HG03442 (cell line): ENCODE results near the gene MAPKBP1.

Experiments
- ATAC-seq: cut with Tn5 transposase; IDR thresholded peaks from one replicate; pipeline ENCODE4 v1.9.1; 2021; ENCODE audit warnings: mild to moderate bottlenecking, moderate library complexity; ENCODE audit not compliant: unreplicated experiment

MAPKBP1 gene

DNA sequence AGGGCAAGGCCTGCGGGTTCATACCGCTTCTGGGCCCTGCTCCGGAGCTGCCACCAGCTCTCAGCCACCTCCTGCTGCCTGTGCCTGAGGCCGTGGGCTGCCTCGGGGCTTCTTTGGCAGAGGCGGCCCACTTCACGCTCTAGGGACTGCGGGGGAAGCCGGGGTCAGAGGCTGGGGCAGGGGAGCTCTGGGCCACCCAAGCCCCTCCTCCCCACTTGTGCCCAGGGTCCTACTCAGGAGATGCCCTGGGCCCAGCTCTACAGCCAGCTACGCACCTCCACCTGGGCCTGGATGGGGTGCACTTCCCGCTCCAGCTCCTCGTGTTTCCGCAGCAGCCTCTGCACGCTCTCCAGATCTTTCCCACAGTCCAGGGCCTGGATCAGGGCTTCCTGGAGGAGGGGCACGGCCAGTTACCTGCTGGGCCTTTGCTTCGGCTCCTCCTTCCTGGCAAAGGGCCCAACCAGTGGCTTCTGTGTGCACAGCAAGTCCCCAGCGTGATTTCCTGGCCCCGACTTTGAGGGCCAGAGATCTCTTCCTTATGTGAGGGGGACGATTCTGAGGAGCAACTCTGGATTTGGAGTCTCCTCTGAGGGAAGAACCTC, 88.3 kb downstream of the MAPKBP1 start:
- no peak for ATAC-seq

GRCh38 chr15:41865490-41866055, 91.3 kb downstream of the MAPKBP1 start:
- ATAC-seq, result no peak

DNA sequence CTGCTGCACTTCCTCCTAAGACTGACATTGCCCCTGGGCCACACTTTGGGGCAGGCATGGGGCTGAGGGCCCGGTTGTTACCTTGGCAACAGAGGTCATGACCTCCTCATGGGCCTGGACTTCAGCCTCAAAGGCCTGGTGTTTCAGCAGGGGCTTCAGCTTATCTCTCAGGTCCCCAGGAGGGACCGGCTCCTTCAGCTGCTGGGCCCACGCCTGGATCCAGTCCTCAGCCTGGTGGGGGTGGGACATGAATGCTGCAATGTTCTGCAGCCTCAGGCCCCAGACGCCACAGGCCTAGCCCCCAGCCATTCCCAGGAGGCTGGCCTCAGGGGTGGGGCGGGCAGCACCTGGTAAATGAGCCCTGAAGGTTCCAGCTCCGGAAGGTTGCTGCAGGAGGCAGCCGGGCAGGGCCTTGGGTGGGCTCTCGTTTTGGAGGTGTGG, 92.0 kb downstream of the MAPKBP1 start:
- ATAC-seq, result no peak

GRCh38 chr15:41866872-41867579, 92.7 kb downstream of the MAPKBP1 start:
- ATAC-seq, result no peak

DNA sequence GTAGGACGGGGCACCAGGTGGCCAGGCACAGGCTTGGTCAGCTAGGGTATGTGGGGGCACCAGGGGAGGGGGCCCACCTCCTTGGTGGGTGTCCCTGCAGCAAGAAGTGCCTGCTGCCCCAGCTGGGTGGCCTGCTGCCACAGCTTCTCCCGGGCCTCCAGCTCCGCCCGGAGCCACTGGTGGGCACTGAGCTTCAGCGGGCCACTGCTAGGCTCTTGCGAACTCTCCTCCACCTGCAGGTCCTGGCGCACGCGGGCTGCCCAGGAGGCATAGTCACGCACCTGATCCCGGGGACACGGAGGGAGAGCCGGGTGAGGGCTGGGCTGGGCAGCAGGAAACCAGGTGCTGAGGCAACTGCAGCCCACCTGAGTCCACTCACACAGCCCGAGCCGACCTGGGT, 94.0 kb downstream of the MAPKBP1 start:
- no peak for ATAC-seq

- no peak for ATAC-seq
Observed at GRCh38 chr15:41869770-41870688, 95.7 kb downstream of the MAPKBP1 start.

DNA sequence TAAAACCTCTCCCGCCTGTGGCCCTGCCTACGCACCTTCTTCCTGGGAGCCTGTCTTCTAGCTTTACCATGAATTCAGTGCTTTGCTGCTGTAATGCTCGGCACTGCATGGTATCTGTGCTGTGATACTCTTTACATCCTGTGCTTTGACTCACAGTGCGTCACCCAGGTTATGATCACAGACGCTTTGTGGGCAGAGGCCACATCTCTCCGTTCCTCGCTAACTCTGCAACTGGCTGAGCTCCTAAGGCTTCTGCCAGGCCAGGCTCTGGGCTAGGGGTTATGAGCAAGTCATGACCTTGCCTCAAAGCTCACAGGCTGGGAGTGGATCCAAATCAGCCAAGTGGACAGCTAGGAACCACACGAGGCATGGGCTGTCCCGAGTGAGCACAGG, 96.4 kb downstream of the MAPKBP1 start:
- no peak for ATAC-seq

DNA sequence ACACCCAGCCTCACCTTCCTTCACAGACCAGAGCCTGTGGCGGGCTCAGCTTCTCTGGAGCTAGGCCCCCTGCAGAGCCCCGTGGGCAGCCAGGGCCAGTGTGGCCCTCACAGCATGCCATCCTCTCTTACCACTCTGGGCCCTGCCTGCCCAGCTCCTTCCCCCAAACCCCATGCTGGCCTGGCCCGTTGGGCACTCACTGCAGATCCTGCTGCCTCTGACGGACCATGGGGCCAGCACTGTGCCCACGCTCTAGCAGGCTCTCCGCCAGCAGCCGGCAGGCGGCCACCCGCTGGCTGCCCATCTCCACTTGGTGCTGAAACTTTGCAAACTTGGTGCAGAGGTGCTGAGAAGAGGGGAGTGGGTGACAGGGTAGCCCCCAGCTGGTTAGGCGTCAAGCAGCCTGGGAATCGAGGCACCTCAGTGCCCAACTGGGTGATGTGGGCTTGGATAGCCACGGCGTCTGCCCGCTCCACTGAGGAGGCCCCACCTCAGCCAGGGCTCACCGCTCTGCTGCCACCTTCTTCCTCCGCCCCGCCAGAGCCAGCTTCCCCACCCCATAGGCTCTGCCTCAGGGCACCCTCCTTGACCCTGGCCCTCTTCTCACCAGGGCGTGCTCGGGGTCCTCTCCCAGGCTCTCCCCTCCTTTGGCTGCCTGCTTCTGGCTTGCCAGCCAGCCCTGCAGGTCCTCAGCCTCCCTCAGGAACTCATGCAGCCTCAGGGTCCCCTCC, 97.1 kb downstream of the MAPKBP1 start:
- no peak for ATAC-seq

DNA sequence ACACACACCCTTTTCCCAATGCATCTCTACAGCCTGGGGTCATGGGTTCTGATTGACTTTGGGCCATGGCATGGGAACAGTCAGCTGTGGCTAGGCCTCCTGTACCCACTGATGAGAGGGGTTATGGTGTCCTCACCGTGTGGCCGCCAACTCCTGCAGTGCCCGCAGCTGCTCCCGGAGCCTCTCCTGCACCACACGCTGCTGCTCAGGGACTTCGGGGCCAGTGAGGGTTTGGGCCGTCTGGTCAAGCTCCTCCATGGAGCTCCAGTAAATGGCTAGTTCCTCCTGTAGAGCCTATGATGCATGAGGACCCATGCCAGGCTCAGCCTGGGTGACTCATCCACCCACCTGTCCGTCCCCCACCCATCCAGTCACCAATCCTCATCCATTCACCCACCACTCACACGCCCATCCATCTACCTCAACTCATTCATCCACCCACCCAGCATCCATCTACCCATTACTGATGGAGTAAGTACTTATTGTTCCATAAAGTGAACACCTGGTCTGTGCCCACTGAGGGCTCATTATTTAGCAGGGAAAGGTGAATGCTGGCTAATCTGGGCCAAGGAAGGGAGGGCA, 98.0 kb downstream of the MAPKBP1 start:
- no peak for ATAC-seq

- no peak for ATAC-seq
Observed at GRCh38 chr15:41873711-41874110, 99.4 kb downstream of the MAPKBP1 start.

DNA sequence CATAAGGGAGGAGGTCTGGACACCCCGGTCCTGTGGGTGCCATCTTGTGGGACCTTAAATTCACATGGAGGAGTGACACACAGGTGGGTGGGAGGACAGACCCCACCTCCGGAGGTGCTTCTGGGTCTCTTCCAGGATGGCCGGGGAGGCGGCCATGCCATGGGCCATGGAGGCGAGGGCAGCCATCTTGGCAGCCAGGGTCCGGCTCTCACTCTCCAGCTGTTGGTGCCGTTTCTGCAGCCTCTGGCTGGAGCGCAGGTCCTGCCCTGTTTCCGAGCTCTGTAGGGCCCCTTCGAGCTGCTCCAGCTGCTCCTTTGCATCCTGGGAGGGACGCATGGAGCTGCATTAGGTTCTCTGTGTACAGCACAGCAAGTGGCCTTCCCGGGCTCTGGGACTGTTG, 100.5 kb downstream of the MAPKBP1 start:
- ATAC-seq, result no peak

DNA sequence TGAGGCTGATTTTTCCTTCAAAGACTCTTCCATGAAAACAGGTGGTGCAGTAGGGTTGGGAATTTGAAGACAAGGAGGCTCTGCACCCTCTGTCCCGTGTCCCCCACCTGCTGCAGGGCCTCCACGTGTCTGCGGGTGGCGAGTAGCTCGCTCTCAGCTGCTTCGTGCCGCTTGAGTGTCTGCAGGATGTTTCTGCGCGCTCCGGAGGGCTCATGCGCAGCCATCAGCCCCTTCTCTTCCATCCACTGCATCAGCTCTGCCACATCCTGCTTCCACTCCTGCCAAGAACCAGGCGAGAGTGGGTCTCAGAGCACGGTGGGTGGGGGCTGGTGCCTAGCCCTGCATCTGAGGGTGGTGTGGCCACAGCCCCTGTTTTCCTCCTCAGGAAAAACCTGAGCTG, 101.7 kb downstream of the MAPKBP1 start:
- ATAC-seq, result no peak

GRCh38 chr15:41876689-41877088, 102.4 kb downstream of the MAPKBP1 start:
- no peak for ATAC-seq
